Mesodermal cell (in vitro differentiated cells): ENCODE results near the gene STYX. TPM values are rescaled to one million over a fixed set of nuclear protein-coding genes. Genes with fewer than 3 reads are reported as not detected.
A peak's percentile ranks its signal among the peaks of the same experiment; 100 is the strongest.

ENCODE experiments used
- H3K27ac ChIP-seq: 2 replicates; pipeline ENCODE4 v1.7.0; 2013; ENCODE audit warnings: mild to moderate bottlenecking, low read depth, low read length, moderate library complexity; ENCODE audit not compliant: severe bottlenecking
- H3K36me3 ChIP-seq: 2 replicates; pipeline ENCODE4 v1.7.1; 2013; ENCODE audit warnings: mild to moderate bottlenecking, low read length, moderate library complexity; ENCODE audit not compliant: control insufficient read depth, insufficient read depth
- H3K4me1 ChIP-seq: one replicate; pipeline ENCODE4 v1.7.1; 2013; ENCODE audit warnings: mild to moderate bottlenecking, low read length; ENCODE audit not compliant: insufficient read depth, control insufficient read depth, poor library complexity, severe bottlenecking
- H3K4me3 ChIP-seq: 2 replicates; pipeline ENCODE4 v1.7.0; 2013; ENCODE audit warnings: low read length, control low read depth, mild to moderate bottlenecking; ENCODE audit not compliant: insufficient read depth, poor library complexity, severe bottlenecking; ENCODE audit errors: extremely low read depth
- H3K9me3 ChIP-seq: 2 replicates; pipeline ENCODE4 v1.7.1; 2013; ENCODE audit warnings: mild to moderate bottlenecking, low read length, moderate library complexity; ENCODE audit not compliant: control insufficient read depth
- WGBS, 2 experiments: methylation state at CpG; one replicate each; pipeline ENCODE4 v1.1.5; 2013; ENCODE audit warnings: missing lambda C conversion rate in 2 of 2; ENCODE audit not compliant: insufficient coverage in 2 of 2; 5-methylcytosine and 5-hydroxymethylcytosine counted together
- polyA plus RNA-seq, 2 experiments: library from polyadenylated mRNA; stranded (reverse); fragments of 50-300 nt; gene quantifications; one replicate each; pipeline ENCODE4 v1.2.3, GENCODE V29; 2013

Gene STYX, protein sequence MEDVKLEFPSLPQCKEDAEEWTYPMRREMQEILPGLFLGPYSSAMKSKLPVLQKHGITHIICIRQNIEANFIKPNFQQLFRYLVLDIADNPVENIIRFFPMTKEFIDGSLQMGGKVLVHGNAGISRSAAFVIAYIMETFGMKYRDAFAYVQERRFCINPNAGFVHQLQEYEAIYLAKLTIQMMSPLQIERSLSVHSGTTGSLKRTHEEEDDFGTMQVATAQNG
- polyA plus RNA-seq (2013, experiment 1 of 2), result 14.2 TPM
- polyA plus RNA-seq (2013, experiment 2 of 2), result 14.3 TPM

DNA sequence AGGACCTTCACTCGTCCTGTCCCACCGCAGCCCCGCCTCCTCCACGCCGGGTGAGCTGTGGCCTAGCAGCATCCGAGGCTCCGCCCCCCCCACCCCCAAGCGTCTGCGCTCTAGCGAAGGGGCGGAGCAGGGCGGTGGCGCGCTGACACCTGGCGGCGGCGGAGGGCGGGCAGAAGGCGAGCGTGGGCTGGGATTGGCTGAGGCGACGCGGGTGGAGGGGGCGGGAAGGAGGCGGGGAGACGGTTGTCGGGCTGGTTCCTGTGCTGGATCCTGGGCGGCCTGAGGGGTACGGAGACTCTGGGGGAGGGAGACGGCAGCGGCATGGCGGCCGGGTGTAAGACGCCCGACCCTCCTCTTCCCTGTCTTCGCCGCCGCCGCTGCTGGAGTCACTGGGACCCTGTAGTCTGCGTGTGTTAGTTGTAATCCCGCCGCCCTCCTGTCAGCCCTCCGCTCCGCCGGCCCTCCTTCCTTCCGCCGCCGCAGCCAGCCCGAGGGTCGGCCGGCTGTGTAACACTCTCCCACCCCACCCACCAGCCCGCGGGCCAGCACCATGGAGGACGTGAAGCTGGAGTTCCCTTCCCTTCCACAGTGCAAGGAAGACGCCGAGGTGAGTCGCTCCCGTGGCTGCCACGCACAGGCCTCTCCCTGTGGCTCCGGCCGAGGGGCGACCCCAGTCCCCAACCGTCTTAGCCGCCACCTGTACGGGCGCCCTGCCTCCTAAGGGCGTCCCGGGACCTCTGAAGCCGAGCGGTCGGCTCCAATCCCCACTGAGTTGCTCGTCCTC is at the start of gene STYX:
STYX (plus strand) TSS at position 242 of the 784 bp plus-strand sequence; CDS start at position 551, 309 bp downstream.
- Histone ChIP-seq H3K27ac (peak within 1 kb of the TSS; percentile 85), H3K4me1 (peaks cover 3% of the 10 kb centered on the region), H3K9me3 (no peaks in the 10 kb centered on the region), H3K36me3 (peaks cover 64% of the 10 kb centered on the region), H3K4me3 (peak within 1 kb of the TSS; percentile 96)
- WGBS, 2 experiments, result 0% methylated on average over 32 to 48 of the region's 72 CpGs

DNA sequence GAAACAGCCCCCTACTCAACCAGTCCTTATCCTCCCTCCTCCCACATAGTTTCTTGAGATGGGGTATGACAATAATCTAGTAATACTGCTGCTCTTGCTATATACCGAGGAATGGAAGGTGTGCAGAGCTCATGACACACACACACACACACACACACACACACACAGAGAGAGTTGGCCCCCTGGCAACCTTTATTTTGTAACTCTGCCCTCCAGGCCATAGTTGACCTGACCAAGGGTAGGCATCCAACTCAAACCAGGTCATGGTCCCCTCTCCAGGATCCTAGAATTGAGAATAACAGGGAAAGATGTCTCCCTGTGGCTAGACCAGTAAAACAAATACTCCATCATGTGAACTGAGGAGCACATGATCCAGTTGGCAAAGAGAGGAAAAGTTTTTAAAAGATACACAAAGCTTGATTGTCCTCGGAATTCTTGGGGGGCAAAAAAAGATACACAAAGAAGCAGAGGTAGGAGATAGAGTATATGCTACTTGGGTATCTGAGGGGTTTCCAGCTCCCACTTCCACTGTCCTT is 45.9 kb upstream of the STYX start:
- H3K9me3 ChIP-seq, result no peaks in the 10 kb centered on the region
- no peak overlapping the region for H3K4me3 ChIP-seq
- no peaks in the 10 kb centered on the region for H3K4me1 ChIP-seq
- H3K27ac ChIP-seq, result no peak overlapping the region
- WGBS, 2 experiments, result 69 to 90% methylated on average over 1 of the region's 2 CpGs
- H3K36me3 ChIP-seq, result peaks cover 16% of the 10 kb centered on the region

DNA sequence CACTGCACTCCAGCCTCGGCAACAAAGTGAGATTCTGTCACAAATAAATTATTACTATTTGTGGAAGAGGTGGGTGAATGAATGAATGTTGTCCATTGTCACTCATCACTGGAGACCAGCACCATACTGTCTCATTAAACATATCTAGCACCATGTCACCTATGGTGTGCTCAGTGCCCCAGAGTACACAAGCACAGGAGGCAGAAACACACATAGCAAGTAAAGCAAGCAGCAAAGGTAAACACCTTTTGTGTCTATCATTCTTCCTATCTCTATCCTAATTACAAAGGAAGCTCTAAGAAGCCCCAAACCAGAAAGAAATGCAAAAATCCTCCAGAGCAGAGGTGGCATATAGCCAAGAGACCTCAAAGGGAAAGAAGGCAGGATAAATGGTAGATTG is 43.8 kb upstream of the STYX start:
- H3K9me3 ChIP-seq, result no peaks in the 10 kb centered on the region
- H3K4me1 ChIP-seq, result peaks cover 1% of the 10 kb centered on the region
- no peak overlapping the region for H3K4me3 ChIP-seq
- no peak overlapping the region for H3K27ac ChIP-seq
- WGBS, 2 experiments, result no CpG with 5 or more reads among the region's 1 CpG
- peaks cover 12% of the 10 kb centered on the region for H3K36me3 ChIP-seq

DNA sequence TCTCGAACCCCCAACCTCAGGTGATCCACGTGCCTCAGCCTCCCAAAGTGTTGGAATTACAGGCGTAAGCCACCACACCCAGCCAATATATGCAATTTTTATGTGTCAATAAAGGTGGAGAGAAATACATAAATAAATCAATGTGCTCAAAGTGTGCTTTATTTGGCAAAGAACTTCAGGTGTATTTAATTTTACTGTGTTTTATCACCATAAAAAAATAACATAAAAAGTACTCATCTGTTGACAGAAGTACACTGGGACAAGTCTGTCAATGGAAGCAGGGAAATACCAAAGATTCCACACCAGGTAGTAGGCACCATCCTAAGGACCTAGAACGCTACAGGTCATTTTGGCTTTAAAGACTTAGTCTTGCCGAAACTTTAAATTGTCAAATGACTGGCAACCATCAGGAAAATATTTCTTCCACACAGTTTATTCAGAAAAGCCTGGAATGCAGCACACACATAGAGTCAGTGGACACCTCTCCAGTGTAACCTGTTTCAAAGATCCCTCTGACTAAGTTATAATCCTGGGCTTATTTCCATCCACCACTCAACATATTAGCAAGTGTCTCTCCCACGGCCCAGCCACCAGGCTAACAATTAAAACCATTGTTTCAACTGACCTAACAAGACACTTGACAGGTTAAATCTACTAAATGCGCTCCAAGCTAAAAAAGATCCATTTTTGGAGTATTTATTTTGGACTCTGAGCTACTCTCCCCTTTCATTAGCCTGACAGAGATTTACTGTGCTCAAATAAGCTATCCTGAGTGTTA is 38.8 kb upstream of the STYX start:
- Histone ChIP-seq H3K36me3 (no peaks in the 10 kb centered on the region), H3K27ac (no peak overlapping the region), H3K4me1 (peaks cover 10% of the 10 kb centered on the region), H3K4me3 (no peak overlapping the region), H3K9me3 (no peaks in the 10 kb centered on the region)
- 92% methylated on average over 3 to 4 of the region's 7 CpGs for WGBS, 2 experiments

DNA sequence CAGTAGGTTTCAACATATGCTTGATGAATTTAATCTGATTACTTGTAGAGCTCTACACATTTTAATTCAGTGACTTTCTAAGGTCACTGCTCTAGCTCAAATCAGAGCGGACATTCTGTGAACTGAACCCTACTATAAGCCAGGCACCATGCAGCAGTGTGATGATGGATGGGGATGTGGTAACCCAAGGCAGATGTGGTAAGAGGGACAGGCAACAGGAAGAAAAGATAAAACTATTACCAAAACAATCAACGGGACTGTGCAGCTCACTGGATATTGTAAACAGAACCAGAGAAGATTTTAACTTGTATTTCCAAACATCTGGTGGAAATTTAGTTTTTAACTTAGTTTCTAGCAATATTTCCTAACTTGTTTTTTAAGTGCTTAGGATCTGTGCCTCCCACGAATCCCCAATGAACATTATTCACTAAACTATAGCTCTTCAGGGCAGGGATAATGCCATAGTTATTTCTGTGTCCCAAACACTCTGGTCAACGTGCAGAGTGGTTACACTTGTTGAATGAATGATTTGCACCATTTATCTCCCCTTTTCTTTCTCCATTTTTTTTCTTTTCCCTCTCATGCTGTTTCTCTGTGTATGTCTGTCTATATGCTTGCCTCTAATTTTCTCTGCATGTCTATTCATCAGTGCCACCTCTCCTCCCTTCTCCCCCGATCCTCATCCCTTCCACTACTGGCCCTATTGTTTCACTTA is 37.6 kb upstream of the STYX start:
- H3K9me3 ChIP-seq, result no peaks in the 10 kb centered on the region
- H3K27ac ChIP-seq, result no peak overlapping the region
- no peak overlapping the region for H3K4me3 ChIP-seq
- 100% methylated on average over 1 of the region's 5 CpGs for WGBS, 2 experiments
- no peaks in the 10 kb centered on the region for H3K36me3 ChIP-seq
- H3K4me1 ChIP-seq, result peaks cover 10% of the 10 kb centered on the region

DNA sequence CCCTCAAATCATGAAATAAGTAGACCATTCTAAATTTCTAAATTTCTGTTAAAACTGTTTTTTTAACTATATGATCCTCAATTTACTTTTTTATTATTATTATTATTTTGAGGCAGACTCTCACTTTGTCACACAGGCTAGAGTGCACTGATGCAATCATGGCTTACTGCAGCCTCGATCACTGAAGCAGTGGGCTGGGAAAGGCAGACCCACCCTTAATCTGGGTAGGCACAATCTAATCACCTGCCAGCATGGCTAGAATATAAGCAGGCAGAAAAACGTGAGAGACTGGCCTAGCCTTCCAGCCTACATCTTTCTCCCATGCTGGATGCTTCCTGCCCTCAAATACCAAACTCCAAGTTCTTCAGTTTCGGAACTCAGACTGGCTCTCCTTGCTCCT is 36.9 kb upstream of the STYX start:
- Histone ChIP-seq H3K9me3 (no peaks in the 10 kb centered on the region), H3K4me1 (peaks cover 10% of the 10 kb centered on the region), H3K4me3 (no peak overlapping the region), H3K27ac (no peak overlapping the region), H3K36me3 (no peaks in the 10 kb centered on the region)
- 86 to 100% methylated on average over 2 of the region's 3 CpGs for WGBS, 2 experiments

DNA sequence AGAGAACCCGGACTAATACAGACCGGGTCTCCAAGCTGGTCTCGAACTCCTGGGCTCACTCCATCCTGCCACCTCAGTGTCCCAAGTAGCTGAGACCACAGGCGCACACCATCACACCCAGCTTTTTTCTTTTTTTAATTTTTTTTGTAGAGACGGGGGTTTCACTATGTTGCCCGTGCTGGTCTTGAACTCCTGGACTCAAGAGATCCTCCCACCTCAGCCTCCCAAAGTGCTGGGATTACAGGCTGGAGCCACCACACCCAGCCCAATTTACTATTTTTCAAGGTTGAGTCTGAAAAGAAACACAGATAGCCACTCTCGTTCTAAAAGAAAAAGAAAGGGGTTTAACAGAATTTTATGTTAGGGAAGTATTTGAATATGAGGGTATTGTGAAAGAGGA is 36.4 kb upstream of the STYX start:
- Histone ChIP-seq H3K4me1 (peaks cover 10% of the 10 kb centered on the region), H3K4me3 (no peak overlapping the region), H3K27ac (no peak overlapping the region), H3K36me3 (no peaks in the 10 kb centered on the region), H3K9me3 (no peaks in the 10 kb centered on the region)
- WGBS, 2 experiments, result 98 to 100% methylated on average over 5 of the region's 7 CpGs

DNA sequence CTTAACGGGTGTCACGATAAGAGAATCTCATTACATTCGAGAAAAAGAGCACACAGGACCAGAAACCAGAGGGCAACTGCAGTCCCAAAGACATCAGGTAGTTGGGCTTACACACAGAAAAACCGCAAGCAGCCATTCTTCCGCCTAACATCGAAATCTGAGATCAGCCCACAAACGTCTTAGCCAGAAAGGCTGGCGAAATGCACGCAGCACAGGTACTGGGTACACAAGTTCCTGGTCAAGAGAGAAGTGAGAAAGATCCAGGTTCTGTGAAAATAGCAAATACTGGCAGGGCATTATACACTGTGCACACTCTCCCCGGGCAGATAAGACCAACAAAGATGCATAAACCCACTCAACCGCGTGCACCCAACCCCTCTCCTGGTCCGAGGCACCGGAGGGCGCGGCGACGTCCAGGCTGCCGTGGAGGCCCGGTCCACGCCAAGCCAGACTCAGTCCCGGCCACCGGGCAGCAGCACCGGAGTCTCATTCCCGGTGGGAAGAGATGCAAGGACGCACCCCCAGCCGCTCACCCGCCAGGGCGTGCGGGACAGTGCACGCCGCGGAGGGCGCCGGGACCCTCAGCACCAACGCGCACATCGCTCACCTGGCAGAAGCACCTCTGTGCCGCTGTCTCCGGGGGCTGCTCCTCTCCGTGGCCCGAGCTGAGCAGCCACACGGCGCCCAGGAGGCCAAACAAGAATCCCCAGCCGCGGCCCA is 35.0 kb upstream of the STYX start:
- H3K4me1 ChIP-seq, result peaks cover 10% of the 10 kb centered on the region
- peak overlapping the region; percentile 59 for H3K27ac ChIP-seq
- 1% methylated on average over 34 to 39 of the region's 46 CpGs for WGBS, 2 experiments

DNA sequence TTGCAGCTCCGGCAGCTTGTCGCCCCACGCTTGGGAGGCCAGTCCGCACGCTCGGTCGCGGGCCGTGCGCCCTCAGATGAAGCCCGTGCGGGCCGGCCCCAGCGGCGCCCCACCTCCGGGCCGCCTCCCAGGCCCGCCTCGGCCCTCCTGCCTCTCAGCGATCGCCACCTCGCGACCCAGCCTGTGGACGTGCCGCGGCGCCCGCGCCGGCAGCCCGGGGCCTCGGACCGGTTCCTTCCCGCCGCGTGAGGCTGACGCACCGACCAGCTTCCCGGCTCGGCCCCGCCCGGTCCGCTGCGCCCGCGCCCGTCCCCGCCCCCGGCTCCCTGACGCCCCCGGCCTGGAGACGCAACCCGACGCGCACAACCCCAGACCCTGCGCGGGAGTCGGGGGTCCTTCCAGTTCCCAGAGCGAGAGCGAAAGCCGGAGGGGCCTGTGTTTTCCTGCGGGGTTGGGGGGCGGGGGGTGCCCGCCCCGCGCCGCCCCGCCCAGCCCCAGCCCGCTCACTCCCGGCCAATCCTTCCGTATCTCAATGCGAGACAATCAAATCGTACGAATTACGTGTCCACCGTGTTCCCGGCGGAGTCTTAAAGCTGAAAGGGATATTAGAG is 34.4 kb upstream of the STYX start, which contains the start of gene ERO1A:
ERO1A (minus strand) TSS at position 78 of the 611 bp plus-strand sequence; CDS start at position 1, 77 bp downstream.
- peaks cover 10% of the 10 kb centered on the region for H3K4me1 ChIP-seq
- peak within 1 kb of the TSS; percentile 94 for H3K4me3 ChIP-seq
- H3K36me3 ChIP-seq, result no peaks in the 10 kb centered on the region
- peak within 1 kb of the TSS; percentile 59 for H3K27ac ChIP-seq
- no peaks in the 10 kb centered on the region for H3K9me3 ChIP-seq
- WGBS, 2 experiments, result 0 to 1% methylated on average over 15 to 40 of the region's 78 CpGs

More for the DNA sequence above, 35.0 kb upstream of the STYX start:
- H3K36me3 ChIP-seq, result no peaks in the 10 kb centered on the region
- peak overlapping the region; percentile 94 for H3K4me3 ChIP-seq
- H3K9me3 ChIP-seq, result no peaks in the 10 kb centered on the region
